Measurements from ENCODE around the gene IL9R.
"Not testable (repeated sequence)": the region's sequence is repeated elsewhere in the genome, so short reads cannot be mapped to it uniquely, and the experiment has no call there.

Gene IL9R

GRCh38 chrX:155997436-155997835 is at the start of gene IL9R:
Gene IL9R (plus strand): TSS chrX:155997696. CDS start chrX:155997760, 64 bp downstream.
- FAIRE-seq = no peak

- no peak for FAIRE-seq
These were observed 48.4 kb upstream of the IL9R start for GRCh38 chrX:155949098-155949497.

- FAIRE-seq = no peak
These were observed 46.2 kb upstream of the IL9R start for GRCh38 chrX:155951237-155951789.

- no peak for FAIRE-seq
These were observed 44.4 kb upstream of the IL9R start for GRCh38 chrX:155953055-155953454.

GRCh38 chrX:155954793-155955192 is 42.7 kb upstream of the IL9R start:
- FAIRE-seq = no peak

- no peak for FAIRE-seq
These were observed 41.4 kb upstream of the IL9R start for GRCh38 chrX:155956099-155956498.

- no peak for FAIRE-seq
These were observed 40.8 kb upstream of the IL9R start for GRCh38 chrX:155956649-155957048.

GRCh38 chrX:155957843-155958242 is 39.7 kb upstream of the IL9R start:
- FAIRE-seq = no peak

GRCh38 chrX:155959018-155959587 is 38.4 kb upstream of the IL9R start:
- FAIRE-seq = no peak

- no peak for FAIRE-seq
These were observed 34.6 kb upstream of the IL9R start for GRCh38 chrX:155962906-155963305.

- FAIRE-seq = no peak
These were observed 30.6 kb upstream of the IL9R start for GRCh38 chrX:155966876-155967275.

GRCh38 chrX:155967653-155968325 is 29.7 kb upstream of the IL9R start:
- no peak for FAIRE-seq

GRCh38 chrX:155968326-155968661 is 29.2 kb upstream of the IL9R start:
- FAIRE-seq = no peak

GRCh38 chrX:155968791-155969190 is 28.7 kb upstream of the IL9R start:
- FAIRE-seq = no peak

- FAIRE-seq = not testable (repeated sequence)
These were observed 25.8 kb upstream of the IL9R start for GRCh38 chrX:155971658-155972057.

- not testable (repeated sequence) for FAIRE-seq
These were observed 25.3 kb upstream of the IL9R start for GRCh38 chrX:155972241-155972640.

- FAIRE-seq = no peak
These were observed 14.2 kb upstream of the IL9R start for GRCh38 chrX:155983326-155983725.

GRCh38 chrX:155985208-155985607 is 12.3 kb upstream of the IL9R start:
- FAIRE-seq = no peak

GRCh38 chrX:155986995-155987394 is 10.5 kb upstream of the IL9R start:
- not testable (repeated sequence) for FAIRE-seq

GRCh38 chrX:155988859-155989258 is 8.6 kb upstream of the IL9R start:
- no peak for FAIRE-seq

- no peak for FAIRE-seq
These were observed 4.1 kb upstream of the IL9R start for GRCh38 chrX:155993421-155993820.

GRCh38 chrX:155995321-155995875 is 2.1 kb upstream of the IL9R start:
- no peak for FAIRE-seq

- FAIRE-seq = no peak
These were observed 620 bp downstream of the IL9R start for GRCh38 chrX:155998116-155998515.

All from endometrium (tissue), 2 donors.